ENCODE data around the gene CMTR2.

CMTR2 gene

GRCh38 chr16:71276589-71277334 is 12.4 kb downstream of the CMTR2 start:
- no peak for DNase-seq

- DNase-seq, result no peak
Observed at GRCh38 chr16:71273384-71273783, 15.8 kb downstream of the CMTR2 start.

- no peak for DNase-seq
Observed at GRCh38 chr16:71264299-71264698, 24.9 kb downstream of the CMTR2 start.

GRCh38 chr16:71263582-71263981 is 25.6 kb downstream of the CMTR2 start:
- no peak for DNase-seq

- DNase-seq, result no peak
Observed at GRCh38 chr16:71262391-71262790, 26.8 kb downstream of the CMTR2 start.

- no peak for DNase-seq
Observed at GRCh38 chr16:71260995-71261394, 28.2 kb downstream of the CMTR2 start.

GRCh38 chr16:71259086-71259485 is 30.1 kb downstream of the CMTR2 start:
- no peak for DNase-seq

GRCh38 chr16:71258372-71258771 is 30.8 kb downstream of the CMTR2 start:
- no peak for DNase-seq

GRCh38 chr16:71257768-71258167 is 31.4 kb downstream of the CMTR2 start:
- no peak for DNase-seq

- DNase-seq, result no peak
Observed at GRCh38 chr16:71255721-71256120, 33.5 kb downstream of the CMTR2 start.

- no peak for DNase-seq
Observed at GRCh38 chr16:71254832-71255525, 34.2 kb downstream of the CMTR2 start.

GRCh38 chr16:71250461-71251235 is 38.6 kb downstream of the CMTR2 start:
- DNase-seq, result no peak

- DNase-seq, result no peak
Observed at GRCh38 chr16:71249399-71249798, 39.8 kb downstream of the CMTR2 start.

- no peak for DNase-seq
Observed at GRCh38 chr16:71247478-71247877, 41.7 kb downstream of the CMTR2 start.

- no peak for DNase-seq
Observed at GRCh38 chr16:71246309-71246708, 42.9 kb downstream of the CMTR2 start.

- no peak for DNase-seq
Observed at GRCh38 chr16:71244521-71244920, 44.7 kb downstream of the CMTR2 start.

GRCh38 chr16:71242601-71243000 is 46.6 kb downstream of the CMTR2 start:
- no peak for DNase-seq

- DNase-seq, result no peak
Observed at GRCh38 chr16:71242036-71242435, 47.2 kb downstream of the CMTR2 start.

All from NCI-H345 (cell line).